AG09319 (cell line): ENCODE results near the gene COL8A2.

Source experiments
- DNase-seq: peaks from one replicate; pipeline ENCODE4 v3.0.0-alpha.2; 2010; ENCODE audit warnings: low read depth; ENCODE audit errors: extremely low read depth
- TF ChIP-seq, protein P1 (sequence below): IDR thresholded peaks from 2 replicates; pipeline ENCODE4 v1.5.1; 2011; ENCODE audit warnings: low read depth, mild to moderate bottlenecking, inconsistent platforms, low read length, moderate library complexity

Gene COL8A2

DNA sequence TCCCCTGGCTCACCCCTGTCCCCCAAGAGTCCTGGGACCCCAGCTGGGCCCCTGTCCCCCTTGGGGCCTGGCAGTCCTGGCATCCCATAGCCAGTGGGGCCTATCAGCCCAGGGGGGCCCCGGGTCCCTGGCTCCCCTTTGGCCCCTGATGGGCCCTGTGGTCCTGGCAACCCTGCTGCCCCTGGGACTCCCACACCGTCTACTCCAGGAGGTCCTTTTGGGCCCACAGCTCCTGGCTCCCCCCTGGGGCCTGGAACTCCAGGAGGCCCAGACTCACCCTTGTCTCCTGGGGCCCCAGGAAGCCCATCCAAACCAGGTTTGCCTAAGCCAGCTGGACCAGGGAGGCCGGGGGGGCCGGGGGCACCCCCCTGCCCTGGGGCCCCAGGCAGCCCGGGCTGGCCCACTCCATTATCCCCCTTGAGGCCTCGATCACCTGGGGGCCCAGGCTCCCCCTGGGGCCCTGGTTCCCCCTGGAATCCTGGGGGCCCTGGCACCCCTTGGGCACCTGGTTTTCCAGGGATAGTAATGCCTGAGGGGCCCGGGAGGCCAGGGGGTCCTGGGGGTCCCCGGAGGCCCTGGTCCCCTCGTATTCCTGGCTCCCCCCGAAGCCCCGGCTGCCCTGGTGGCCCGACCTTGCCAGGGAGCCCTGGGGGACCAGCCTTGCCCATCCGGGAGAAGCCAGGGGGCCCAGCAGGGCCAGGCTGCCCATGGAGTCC, 26.2 kb downstream of the COL8A2 start:
- TF ChIP-seq, protein P1, sequence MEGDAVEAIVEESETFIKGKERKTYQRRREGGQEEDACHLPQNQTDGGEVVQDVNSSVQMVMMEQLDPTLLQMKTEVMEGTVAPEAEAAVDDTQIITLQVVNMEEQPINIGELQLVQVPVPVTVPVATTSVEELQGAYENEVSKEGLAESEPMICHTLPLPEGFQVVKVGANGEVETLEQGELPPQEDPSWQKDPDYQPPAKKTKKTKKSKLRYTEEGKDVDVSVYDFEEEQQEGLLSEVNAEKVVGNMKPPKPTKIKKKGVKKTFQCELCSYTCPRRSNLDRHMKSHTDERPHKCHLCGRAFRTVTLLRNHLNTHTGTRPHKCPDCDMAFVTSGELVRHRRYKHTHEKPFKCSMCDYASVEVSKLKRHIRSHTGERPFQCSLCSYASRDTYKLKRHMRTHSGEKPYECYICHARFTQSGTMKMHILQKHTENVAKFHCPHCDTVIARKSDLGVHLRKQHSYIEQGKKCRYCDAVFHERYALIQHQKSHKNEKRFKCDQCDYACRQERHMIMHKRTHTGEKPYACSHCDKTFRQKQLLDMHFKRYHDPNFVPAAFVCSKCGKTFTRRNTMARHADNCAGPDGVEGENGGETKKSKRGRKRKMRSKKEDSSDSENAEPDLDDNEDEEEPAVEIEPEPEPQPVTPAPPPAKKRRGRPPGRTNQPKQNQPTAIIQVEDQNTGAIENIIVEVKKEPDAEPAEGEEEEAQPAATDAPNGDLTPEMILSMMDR: no peak
- DNase-seq: no peak

DNA sequence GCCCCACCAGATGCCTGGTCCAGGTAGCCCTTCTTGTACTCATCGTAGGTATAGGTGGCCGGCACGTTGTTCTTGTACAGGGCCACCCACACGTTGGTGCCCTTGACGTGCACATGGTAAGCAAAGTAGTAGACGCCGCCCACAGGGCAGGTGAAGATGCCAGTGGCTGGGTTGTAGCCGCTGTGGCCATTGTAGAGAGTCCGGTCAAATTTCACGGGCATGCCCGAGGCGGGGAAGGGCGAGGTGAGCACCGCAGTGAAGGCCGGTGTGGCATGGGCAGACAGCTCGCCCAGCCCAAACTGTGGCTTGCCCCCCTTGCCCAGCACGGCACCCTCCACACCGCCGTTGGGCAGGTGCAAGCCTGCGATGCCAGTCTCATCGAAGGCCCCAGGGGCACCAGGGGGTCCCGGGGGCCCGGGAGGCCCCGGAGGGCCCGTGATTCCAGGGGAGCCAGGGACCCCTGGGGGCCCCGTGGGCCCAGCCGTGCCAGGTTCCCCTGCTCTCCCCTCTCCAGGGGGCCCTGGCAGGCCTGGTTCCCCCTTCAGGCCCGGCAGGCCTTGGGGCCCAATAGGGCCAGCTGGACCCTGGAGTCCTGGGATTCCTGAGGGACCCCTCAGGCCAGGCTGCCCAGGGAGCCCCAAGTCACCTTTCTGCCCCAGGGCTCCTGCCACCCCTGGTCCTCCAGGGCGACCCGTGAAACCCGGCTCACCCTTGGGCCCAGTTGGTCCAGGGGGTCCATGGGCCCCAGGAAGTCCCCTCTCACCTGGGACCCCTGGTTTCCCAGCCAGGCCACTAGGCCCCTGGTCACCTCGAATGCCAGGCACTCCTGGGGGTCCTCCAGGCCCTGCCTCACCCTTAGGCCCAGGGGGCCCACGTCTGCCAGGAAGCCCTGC, 27.1 kb downstream of the COL8A2 start:
- DNase-seq: no peak
- TF ChIP-seq, protein P1: no peak

DNA sequence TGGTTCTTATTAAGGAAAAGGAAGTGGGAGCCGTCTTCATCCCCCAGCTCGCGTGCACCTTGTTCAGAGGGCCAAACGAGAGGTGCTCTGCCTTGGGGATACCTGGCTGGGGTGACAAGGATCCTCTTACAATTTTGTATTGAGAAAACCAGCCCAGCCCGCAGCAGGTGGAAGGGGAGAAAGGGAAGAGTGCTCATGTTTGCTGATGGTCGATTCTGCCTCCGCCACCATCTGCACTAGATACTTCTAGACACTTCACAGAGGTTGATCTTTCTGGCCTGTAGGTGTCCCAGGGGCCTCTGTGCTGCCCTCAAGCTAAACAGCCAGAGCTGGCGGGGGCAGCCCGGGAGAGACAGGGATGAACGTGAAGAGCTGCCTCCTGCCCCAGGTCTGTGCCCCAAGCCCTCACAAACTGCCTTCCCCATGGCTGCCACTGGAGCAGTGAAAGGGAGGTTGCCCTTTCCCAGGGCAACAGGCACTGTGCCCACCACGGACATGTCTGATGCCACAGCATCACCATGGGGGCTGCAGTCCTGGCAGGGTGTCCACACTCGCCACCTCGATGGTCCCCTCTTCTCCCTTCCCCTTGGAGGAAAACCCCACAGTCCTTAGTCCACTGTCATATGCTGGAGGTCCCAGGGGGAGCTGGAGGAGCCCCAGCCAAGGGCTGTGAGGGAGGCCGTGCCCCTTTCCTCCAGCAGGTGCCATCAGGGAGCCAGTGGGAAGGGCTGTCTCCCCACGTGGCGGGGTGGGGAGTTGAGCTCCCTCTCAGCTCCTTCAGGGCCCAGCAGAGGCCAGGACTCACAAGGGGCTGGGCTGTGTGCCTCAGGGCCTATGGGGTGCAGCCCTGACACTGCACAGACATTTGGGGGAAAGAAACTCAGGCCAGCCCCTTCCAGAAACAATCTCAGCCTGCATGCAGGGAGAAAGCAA, 28.3 kb downstream of the COL8A2 start:
- TF ChIP-seq, protein P1: peak; percentile 14

DNA sequence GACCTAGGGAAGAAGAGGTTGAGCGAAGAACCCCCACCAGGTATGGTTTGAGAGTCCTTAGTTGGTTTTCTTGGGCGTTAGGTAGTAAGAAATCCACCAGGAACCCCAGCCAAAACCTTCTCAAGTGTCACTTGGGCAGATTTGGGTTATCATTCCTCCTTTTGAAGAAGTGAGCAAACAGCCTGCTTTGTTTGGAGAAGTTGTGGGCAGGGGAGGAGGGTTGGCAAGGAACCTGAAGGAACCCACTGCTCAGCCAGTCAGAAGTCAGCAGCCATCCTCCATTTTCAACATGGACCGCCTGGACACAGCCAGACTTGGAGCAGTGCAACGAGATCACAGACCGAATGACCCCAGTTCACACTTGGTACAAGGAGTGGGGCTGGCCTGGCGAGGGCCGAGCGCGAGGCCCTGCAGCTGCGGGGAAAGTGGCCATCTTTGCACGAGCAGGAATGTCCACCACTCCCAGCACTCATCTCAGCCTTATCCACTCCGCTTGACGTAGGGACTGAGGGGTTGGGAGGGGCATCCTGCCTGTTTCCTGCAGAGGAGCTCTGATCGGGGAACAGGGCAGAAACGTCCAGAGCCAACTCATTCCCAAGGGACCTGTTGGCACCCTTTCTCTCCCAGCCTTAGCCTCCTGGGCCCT, 29.1 kb downstream of the COL8A2 start:
- DNase-seq: no peak
- TF ChIP-seq, protein P1: no peak

More for the DNA sequence above, 28.3 kb downstream of the COL8A2 start:
- no peak for DNase-seq

DNA sequence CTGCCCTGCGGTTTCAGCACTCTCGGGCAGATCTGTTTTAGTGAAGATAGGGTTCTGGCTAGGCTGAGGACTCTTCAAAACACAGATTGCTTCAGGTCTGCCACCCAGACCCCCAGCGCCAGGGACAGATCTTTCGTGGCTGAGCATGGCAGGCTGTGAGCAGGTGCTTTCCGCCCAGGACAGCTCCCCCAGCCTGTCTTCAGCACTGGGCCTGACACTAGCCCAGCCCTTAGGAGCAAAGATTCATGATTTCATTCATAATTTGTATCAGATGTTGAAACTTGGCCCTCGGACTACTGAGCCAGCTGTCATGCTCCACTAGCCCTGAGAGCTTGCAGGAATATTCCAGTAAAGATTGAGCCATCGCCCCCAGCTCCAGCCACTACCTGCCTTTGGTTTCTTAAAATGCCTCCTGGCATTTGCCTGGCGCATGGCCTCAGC, 30.4 kb downstream of the COL8A2 start:
- DNase-seq: peak; percentile 71
- TF ChIP-seq, protein P1: no peak

DNA sequence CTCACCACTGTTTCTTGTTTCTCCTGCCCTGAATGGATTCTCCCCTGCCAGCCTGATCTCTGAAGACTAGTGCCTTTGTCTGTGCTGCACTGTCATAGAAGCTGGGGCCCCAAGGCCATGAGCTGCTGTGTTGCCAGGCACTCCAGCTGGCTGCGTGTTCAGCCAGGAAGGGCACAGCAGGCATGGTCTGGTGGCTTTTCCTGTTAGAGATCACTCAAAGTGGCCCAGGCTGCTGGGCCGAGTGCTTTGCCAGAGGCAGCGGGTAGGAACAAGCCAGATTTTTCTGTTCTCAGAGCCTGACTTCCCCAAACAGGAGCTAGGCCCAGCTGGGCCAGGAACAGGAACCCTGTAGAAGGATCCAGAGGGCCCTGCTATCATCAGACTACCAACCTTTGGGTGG, 31.1 kb downstream of the COL8A2 start:
- TF ChIP-seq, protein P1: no peak
- DNase-seq: no peak
